GM19328 (cell line): ENCODE measurements around the gene UBR2.

Experiments
- ATAC-seq: cut with Tn5 transposase; IDR thresholded peaks from one replicate; pipeline ENCODE4 v1.9.1; 2021; ENCODE audit warnings: mild to moderate bottlenecking, moderate library complexity; ENCODE audit not compliant: unreplicated experiment

The UBR2 gene

DNA sequence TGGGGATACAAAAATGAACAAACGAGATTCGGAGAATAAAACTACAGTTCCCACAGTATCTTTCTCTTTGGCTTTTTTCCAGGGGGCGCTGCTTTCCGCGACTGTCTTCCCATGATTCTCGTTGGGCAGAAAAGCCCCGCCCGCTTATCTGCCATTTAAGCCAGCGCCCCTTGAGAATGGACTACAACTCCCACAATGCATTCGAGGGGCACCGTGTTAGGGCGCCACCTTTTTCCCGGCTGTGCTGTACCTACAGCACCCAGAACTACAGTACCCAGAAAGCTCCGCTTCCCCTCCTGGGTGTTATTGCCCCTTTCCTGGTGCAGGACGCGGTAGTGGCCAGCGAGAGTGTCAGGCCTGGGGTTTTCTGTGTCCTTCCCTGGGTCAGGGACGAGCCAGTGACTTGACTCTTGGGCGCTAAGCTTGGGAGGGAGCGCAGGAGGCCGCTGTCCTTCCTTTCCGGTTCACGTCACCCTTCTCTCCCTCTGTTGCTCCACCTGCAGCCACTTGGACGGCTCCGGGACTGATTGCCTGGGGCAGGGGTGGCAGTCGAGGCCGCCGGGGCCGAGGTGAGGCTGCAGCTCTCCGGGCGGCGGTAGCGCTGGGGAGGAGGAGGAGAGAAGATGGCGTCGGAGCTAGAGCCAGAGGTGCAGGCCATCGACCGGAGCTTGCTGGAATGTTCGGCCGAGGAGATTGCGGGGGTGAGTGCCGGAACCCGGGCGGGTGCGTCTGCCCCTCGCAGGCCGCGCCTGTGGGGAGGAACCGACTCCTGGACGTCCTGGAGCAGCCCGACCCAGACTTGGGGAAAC is at the start of gene UBR2:
UBR2 (plus strand) TSS at position 333 of the 809 bp plus-strand sequence; CDS start at position 624, 291 bp downstream.
- peak; percentile 91 for ATAC-seq

DNA sequence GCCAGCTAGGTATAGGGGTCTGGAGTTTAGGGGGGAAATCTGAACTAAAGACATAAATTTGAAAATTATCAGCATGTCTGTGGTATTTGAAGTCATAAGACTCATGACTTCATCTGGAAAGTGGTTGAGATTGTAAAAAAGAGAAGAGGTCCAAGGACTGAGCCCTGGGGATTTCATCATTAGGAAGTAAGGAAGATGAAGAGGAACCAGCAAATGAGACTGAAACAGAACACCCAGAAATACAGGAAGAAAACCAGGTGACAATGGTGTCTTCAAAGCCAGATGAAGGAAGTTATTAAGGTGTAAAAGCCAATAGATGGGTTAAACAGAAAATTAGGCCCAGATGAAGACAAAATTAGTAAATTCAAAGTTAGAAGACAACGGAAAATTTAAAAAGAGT is 49.1 kb upstream of the UBR2 start:
- no peak for ATAC-seq

DNA sequence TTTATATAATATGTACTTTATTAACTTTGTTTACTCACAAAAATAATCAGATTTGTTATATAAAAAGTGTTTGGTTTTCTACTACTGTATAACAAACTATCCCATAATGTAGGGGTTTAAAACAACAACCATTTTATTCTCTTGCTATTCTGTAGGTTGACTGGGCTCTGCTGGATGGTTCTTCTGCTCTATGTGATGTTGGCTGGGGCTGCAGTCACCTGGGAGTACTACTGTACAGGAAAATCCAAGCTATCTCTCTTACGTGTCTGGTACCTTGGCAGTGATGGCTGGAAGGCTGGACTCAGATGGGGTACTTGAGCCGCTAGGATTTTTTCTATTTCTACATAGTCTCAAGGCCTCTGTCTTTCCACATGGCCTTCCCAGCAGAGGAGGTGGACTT is 44.0 kb upstream of the UBR2 start:
- ATAC-seq: no peak

GRCh38 chr6:42520786-42521607 is 42.8 kb upstream of the UBR2 start:
- ATAC-seq: peak; percentile 42

- no peak for ATAC-seq
Measured at GRCh38 chr6:42522036-42522435, 41.8 kb upstream of the UBR2 start.

DNA sequence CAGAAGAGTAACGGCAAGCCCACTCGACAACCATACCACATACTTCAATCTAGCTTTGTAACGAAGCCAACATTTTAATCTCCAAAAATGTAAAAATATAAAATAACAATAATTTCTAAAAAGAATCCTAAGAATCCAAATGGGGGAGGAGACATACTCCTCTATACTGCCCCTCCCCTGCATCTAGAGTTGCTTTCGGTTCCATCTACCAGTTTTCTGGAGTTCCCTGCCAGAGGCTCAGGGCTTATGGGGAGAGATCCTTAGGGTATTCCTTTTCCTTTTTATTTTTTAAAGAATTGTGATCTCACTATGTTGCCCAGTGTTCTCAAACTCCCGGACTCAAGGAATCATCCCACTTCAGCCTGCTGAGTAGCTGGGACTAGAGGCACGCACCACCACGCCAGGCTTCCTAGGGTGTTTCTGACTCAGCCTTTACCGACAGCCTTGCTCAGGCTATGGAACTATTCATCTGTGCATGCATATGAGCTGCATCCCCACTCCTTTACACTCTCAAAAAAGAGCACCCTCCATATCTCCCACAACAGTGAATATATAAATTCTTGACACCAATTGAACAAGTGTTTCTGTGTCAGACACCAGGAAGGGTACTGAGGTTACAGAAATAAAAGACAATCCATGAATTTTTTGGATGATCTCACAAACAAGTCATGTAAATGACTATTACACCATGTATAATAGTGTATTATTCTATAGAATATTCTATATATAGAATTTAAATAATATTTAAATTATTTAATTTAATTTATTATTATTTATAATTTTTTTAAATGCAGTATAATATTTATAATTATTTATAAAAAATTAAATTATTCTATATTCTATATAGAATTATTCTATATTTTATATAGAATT is 40.7 kb upstream of the UBR2 start:
- ATAC-seq: no peak

DNA sequence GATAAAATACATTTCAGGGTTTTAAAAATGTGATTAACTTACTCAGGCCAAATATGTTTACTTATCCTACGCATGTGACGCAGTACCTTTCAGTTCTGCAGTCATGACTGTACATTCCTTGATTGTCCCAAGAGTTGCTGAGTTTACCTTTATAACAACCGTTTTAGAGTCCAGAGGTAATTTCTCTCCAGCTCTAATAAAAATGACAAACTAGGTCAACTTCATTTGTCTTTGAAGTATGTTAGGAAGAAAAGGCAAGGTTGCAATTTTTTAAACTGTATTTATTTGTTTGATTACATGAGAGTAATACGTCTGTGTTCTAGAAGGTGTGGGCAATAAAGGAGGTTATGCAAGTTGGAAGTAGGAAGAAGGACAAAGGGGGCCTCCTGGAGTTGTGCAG is 38.6 kb upstream of the UBR2 start:
- no peak for ATAC-seq

GRCh38 chr6:42526616-42527015 is 37.2 kb upstream of the UBR2 start:
- ATAC-seq: no peak

DNA sequence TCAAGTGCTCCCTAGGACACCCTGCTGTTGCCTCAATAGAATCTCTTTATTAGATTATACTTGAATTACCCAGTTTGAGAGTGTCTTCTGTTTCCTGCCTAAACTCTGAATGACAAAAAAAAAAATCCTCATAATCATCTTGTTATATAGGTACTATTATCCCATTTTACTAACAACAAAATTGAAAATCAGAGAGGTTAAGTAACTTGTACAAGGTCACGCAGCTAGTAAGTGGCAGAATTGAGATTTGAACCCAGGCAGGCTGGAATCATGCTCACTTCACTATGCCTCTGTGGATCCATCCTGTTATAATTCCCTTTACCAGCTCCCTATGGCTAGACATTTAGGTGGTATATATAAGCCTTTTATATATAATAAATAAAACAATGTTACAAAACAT is 36.6 kb upstream of the UBR2 start:
- no peak for ATAC-seq

DNA sequence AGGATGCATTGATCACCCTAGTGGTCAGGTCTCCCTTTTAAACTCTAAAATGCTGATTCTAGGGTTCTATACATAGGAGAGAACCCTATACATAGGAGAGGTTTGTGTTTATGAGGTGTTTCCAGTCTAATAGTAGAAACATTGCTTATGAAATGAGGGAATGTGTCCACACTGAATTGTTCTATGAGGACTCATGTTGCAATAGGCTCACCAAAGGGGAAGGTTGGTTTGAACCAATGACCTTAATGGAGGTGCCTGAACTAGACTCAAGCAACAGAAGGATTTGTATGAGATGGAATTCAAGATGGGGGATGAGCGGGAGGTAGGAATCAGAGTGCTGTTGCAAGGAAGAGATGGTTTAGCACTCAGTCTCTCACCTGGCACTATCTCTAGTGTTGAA is 33.5 kb upstream of the UBR2 start:
- ATAC-seq: no peak

GRCh38 chr6:42530751-42531150 is 33.1 kb upstream of the UBR2 start:
- no peak for ATAC-seq

DNA sequence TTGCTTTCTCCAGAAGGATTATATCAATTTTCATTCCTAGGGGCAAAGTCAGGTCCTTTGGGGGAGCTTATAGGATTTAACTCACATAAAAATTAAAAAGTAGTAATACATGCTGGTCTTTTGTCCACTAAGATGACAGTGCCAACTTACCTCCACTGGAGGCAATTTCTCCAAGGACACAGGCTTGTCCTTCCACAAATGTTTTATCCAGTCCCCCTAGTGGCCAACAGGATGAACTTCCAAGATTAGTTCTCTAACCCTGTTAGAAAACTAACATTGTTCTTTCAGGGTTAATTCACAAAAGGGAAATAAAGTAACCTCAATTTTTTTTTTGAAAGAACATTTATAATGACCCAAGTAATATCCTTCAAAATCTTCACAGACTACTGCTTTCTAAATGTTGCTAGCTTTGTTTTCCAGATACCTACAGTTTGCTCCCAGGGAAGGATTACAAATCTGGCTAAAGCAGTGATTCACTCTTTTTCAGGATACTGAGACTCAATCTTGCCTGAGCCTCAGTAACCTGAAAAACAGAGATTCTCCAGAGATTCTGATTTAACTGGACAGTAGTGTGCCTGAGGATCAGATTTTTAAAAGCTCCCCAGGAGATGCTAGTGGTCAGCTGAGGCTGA is 31.7 kb upstream of the UBR2 start:
- ATAC-seq: no peak

GRCh38 chr6:42533794-42534193 is 30.0 kb upstream of the UBR2 start:
- ATAC-seq: no peak

- ATAC-seq: no peak
Measured at GRCh38 chr6:42537536-42537935, 26.3 kb upstream of the UBR2 start.

DNA sequence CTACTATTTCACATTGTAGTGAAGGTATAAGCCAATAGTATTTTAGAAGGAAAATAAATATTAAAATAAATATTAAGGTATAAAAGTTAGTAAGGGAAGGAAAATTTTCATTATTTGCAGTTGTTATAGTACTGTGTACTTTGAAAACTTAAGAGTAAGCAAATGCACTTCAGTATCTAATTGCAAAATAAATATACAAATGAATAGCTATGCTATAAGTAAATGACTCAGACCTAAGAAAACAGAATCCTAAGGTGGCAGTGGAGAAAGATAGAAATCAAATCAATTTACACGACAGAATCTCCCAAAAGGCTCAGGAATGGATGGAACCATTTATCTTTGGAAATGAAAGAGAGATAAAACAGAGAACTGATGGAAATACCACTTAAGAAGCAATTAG is 24.7 kb upstream of the UBR2 start:
- no peak for ATAC-seq

DNA sequence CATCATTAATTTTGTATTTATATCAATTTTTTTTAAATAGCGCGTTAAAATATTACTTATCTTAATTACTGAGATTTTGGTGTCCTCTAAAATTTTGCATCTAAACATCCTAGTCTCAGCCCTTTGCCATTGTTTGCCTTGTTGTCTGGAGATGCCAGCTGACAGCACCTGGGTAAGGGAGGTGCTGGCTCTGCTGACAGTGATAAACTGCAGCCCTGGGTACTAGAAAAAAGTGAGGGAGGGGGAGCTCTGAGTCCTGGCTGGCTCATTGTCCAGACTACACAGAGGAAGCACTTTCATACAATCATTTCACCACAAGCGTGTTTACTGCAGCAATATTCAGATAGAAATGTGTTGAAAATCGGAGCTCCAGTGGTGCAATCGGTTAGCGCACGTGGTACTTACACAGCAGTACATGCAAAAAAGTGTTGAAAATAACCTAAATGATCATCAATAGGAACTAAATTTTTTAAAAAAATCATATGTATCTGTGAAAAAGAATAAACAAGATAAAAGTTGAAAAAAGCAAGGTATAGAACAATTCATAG is 18.5 kb upstream of the UBR2 start:
- no peak for ATAC-seq

- ATAC-seq: peak; percentile 75
Measured at GRCh38 chr6:42547407-42548329, 16.2 kb upstream of the UBR2 start.

DNA sequence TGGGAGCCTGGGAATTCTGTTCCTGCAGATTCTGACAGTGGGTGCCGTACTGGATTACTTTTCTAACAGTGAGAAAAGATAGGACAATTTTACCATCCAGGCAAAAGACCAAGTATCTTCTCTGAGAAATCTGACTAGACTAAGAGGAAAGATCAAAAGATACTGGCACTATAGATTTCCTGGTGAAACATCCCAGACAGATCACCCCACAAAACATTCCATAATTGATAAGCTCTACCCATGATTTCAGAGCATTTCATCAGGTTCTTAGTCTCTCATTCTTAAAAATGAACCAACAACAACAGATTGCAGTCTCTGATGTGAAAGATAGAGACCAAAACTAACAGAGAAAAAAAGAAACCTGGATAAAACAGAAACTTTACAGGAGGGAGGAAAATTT is 13.6 kb upstream of the UBR2 start:
- no peak for ATAC-seq

DNA sequence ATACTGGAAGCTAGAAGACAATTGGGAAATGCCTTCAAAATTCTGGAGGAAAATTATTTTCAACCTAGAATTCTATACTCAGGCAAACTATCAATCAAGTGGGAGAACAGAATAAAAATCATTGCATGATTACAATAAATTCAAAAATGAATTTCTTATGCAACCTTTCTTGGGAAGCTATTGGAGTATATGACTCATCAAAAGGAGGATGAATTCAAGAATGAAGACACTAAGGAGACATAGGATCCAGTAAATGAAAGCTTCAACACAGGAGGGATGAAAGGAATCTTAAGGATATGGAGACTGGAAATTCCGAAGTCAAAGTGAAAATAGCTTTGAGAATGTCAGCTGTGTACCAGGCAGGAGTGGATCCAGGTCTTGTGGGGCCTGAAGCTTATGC is 12.6 kb upstream of the UBR2 start:
- no peak for ATAC-seq
